Dendritic cell treated with granulocyte-macrophage colony-stimulating factor and Interleukin-4, amounts not matched to agents 40 ng/mL and 50 ng/mL, for 4 days (primary cell): Measurements from ENCODE around the gene GABBR2.

Experiments used
- H3K27ac Mint-ChIP-seq: one replicate; pipeline ENCODE4 v1.8.0; 2022; ENCODE audit warnings: mild to moderate bottlenecking, mixed read lengths
- H3K27me3 Mint-ChIP-seq: one replicate; pipeline ENCODE4 v1.8.0; 2022; ENCODE audit warnings: mild to moderate bottlenecking, mixed read lengths
- H3K36me3 Mint-ChIP-seq: one replicate; pipeline ENCODE4 v1.8.0; 2022; ENCODE audit warnings: low read depth, mixed read lengths
- H3K4me1 Mint-ChIP-seq: one replicate; pipeline ENCODE4 v1.8.0; 2022; ENCODE audit warnings: low read depth, mixed read lengths
- H3K4me3 Mint-ChIP-seq: one replicate; pipeline ENCODE4 v1.8.0; 2022; ENCODE audit warnings: mild to moderate bottlenecking, moderate library complexity, mixed read lengths
- H3K9me3 Mint-ChIP-seq: one replicate; pipeline ENCODE4 v1.8.0; 2022; ENCODE audit warnings: mixed read lengths
- intact Hi-C: fragments of 100-400 bp; cut with micrococcal nuclease; formaldehyde crosslinking; loops from one replicate; pipeline ENCODE4 v1.15.0; 2022

GABBR2 gene

DNA sequence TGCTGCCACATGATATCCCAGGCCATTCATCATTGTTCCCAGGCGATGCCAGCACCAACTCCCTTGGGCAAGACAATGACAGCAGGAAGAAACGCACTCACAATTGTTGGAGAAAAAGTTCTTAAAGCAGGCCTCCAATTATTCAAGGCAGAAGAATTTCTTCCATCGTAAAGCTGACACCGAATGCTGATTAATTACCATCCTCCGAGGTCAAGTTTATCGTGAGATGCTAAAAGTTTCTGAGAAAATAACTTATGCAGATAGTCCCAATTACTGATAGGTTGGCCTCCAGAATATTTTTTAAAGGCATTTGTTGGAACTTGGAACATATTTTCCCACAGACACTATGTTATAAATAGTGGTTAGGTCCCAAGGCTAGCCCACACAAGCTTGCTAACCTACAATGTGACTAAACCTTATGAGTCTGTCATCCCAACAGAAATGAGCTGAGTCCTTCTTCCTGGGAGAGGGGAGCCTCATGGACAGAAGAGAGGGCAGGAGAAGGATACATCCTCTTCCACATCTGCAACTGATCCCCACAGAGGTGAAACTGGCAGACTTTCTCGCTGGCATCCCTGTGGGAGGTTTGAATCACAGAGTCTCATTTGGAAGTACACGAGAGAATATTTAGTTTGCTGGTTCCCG is 250.9 kb downstream of the GABBR2 start:
- Mint-ChIP-seq H3K27ac (no peak overlapping the region), H3K4me3 (no peak overlapping the region), H3K4me1 (no peaks in the 10 kb centered on the region), H3K9me3 (peaks cover 43% of the 10 kb centered on the region), H3K36me3 (no peaks in the 10 kb centered on the region), H3K27me3 (peaks cover 14% of the 10 kb centered on the region)
- intact Hi-C loops = no loop called here

DNA sequence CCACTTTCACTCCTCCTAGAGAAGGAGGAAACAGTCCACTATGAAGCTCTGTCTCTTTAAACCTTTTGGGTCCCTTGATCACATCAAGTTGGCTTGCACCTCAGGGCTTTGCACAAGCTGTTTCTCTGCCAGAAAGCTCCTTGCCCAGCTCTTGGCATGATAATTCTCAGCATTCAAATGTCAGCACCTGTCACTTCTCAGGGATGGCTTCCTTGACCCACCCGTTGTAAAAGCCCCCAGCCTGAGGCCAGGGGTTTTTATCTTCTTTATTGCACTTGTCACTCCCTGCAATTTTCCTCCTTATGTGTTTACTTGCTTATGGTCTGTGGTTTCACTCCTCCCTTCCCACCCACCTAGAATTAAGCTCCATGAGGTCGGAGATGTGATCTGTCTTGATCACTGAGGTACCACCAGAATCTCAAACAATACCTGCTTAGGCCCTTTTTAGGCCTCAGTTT is 252.6 kb downstream of the GABBR2 start:
- H3K36me3 Mint-ChIP-seq = no peaks in the 10 kb centered on the region

DNA sequence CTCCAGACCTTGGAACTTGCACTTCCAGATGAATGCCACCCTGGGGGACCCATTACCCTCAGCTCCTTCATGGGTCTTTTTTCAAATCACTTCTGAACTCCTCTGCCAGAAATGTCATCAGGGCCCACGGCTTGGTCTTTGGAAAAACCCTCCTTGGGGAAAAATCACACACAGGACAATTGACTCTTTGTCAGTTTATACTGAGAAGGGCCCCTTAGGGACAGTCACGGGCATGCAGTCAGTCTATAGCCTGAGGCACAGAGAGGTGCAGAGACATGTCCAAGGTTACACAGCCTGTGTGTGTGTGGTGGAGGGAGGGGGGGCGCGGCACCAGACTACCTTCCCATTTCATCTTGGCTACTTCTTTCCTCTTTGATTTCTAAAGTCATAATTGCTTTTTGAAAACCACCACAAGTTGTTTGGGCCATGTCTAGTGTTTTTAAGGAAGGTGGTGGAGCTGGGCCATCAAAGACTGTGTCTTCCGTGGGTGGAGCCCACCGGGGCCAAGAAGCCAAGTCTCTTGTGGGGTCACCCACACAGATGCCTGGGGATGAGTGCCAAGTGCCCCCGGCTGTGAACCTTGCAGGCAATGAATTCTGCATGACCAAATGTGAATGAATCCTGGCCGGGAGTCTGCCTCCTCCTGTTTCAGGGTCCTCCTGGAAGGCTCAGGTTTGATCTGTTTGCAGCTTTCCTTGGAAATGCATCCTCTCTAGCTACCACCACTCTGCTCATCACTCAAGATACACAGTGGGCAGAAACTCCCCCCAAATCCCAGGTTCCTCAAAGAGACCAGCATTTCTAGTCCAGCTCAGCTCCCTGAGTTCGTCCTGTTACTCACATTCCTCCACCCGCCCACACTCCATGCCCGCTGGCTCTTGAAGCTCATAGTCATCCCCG is 253.2 kb downstream of the GABBR2 start:
- H3K36me3 Mint-ChIP-seq = no peaks in the 10 kb centered on the region
- no peak overlapping the region for H3K27ac Mint-ChIP-seq
- H3K4me3 Mint-ChIP-seq = no peak overlapping the region
- H3K9me3 Mint-ChIP-seq = peaks cover 20% of the 10 kb centered on the region
- no peaks in the 10 kb centered on the region for H3K4me1 Mint-ChIP-seq
- H3K27me3 Mint-ChIP-seq = peaks cover 17% of the 10 kb centered on the region
- intact Hi-C loops = no loop called here

More for the DNA sequence above, 252.6 kb downstream of the GABBR2 start:
- Mint-ChIP-seq H3K4me1 (no peaks in the 10 kb centered on the region), H3K4me3 (no peak overlapping the region), H3K27ac (no peak overlapping the region), H3K9me3 (peaks cover 27% of the 10 kb centered on the region), H3K27me3 (peaks cover 17% of the 10 kb centered on the region)
- intact Hi-C loops = no loop called here

DNA sequence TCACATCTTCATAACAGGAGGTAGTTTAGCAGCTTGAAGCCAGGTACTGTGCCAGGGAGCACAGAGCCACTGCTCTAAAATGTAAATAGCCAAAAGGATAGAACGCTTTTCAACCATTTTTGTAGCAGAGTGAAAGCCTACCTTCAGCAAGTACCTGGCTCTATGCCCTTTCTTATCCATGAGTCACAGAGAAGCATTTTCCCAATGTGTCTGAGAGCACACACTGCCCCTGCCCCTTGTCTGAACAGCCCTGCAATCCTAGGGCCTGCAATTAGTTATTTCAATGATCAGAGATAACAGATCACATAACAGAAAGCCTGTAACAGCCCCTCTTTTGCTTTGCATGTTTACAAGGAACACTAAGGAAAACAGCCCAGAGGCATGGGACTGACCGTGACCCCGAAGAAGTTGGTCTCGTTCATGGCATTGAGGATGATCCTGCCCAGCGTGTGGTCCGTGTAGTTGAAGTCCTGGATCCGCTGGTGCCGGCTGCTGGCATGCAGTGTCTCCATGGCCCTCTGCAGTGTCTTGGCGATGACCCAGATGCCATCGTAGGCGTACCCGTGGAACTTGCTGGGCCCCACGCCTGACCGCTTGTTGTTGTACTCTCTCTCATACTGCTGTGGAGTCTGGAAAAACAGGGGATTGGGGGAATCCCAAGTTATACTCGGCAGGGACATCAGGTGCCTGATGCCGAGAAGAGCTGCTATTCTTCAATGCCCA is 255.0 kb downstream of the GABBR2 start:
- Mint-ChIP-seq H3K4me3 (no peak overlapping the region), H3K27ac (no peak overlapping the region), H3K9me3 (peaks cover 2% of the 10 kb centered on the region), H3K4me1 (no peaks in the 10 kb centered on the region), H3K27me3 (peaks cover 18% of the 10 kb centered on the region), H3K36me3 (no peaks in the 10 kb centered on the region)
- intact Hi-C loops = no loop called here

DNA sequence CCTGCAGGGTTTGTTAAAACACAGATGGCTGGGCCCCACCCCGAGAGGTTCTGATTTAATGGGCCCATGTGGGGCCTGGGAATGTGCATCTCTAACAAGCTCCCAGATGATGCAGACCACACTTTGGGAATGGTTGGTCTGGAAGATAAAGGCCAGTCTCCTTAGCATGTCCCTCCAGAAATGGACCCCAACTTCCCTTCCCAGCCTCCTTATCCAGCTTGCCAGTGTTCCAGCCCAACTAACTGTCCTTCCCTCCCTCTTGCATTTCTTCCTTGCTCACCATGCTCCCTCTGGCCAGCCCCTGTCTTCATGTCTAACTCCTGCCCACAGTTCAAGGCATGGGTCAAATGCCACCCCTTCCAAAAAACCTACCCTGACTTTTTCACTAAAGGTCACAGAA is 257.2 kb downstream of the GABBR2 start:
- H3K36me3 Mint-ChIP-seq = no peaks in the 10 kb centered on the region

DNA sequence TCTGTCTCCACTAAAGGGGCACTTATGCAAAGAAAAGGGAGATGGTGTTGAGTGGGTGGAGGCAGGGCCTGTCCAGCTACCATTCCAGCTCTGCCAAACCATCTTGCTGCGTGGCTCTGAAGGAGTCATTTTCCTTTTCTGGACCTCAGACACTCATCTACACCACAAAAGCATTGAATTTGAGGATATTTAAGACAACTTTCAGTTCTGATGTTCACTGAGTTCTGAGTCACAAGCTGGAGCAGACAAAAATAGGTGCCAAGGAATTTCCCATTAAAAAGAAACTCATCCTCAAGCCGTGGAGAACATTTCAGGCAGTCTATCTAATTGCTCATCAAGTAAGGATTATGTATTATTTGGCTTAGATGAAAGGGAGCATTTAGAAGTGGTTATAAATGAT is 258.2 kb downstream of the GABBR2 start:
- no peak overlapping the region for H3K4me3 Mint-ChIP-seq
- intact Hi-C loops = no loop called here
- no peaks in the 10 kb centered on the region for H3K36me3 Mint-ChIP-seq
- peaks cover 5% of the 10 kb centered on the region for H3K27me3 Mint-ChIP-seq
- no peaks in the 10 kb centered on the region for H3K4me1 Mint-ChIP-seq
- H3K9me3 Mint-ChIP-seq = no peaks in the 10 kb centered on the region
- H3K27ac Mint-ChIP-seq = no peak overlapping the region

More for the DNA sequence above, 257.2 kb downstream of the GABBR2 start:
- Mint-ChIP-seq H3K27ac (no peak overlapping the region), H3K27me3 (peaks cover 14% of the 10 kb centered on the region), H3K9me3 (no peaks in the 10 kb centered on the region), H3K4me1 (no peaks in the 10 kb centered on the region), H3K4me3 (no peak overlapping the region)
- intact Hi-C loops = no loop called here

DNA sequence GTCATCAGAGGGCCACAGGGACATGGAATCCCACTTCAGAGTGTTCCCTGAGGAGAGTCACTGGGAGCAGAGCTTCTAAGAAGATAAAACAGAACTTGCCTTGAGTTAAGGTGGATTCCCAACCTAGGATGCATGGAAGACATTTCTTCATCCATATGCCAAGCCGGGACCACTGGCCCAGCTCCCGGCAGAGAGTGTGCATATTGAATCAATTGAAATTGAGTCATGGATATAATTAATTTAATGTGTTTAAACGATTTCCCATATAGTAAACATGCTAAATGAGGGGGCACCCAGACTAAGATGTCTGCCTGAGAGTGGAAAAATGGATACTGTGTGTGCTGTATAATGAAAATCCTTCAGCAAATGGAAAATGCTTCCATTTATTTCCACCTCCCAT is 258.9 kb downstream of the GABBR2 start:
- H3K36me3 Mint-ChIP-seq = no peaks in the 10 kb centered on the region
- no peaks in the 10 kb centered on the region for H3K9me3 Mint-ChIP-seq
- intact Hi-C loops = no loop called here
- H3K4me1 Mint-ChIP-seq = no peaks in the 10 kb centered on the region
- H3K4me3 Mint-ChIP-seq = no peak overlapping the region
- H3K27me3 Mint-ChIP-seq = peaks cover 9% of the 10 kb centered on the region
- no peak overlapping the region for H3K27ac Mint-ChIP-seq

DNA sequence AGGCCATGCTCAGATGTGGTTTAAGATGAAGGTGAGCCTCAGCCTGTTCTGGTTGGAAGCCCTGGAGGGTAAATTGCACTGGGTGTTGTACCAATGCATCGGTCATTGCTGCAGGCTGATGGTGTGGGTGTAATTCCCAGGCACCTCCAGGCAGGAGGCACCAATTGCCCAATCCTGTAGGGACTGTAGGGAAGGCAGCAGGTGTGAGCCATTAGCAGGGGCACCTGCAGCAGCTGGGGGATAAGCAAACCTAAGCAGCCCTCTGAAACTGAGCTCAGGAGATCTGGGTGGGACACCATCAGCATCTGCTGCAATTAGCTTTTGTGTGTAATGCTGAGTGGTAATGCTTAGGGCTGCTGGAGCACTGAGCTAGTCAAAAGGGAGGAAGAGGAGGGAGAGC is 263.2 kb downstream of the GABBR2 start:
- peaks cover 12% of the 10 kb centered on the region for H3K27me3 Mint-ChIP-seq
- intact Hi-C loops = no loop called here
- no peak overlapping the region for H3K27ac Mint-ChIP-seq

DNA sequence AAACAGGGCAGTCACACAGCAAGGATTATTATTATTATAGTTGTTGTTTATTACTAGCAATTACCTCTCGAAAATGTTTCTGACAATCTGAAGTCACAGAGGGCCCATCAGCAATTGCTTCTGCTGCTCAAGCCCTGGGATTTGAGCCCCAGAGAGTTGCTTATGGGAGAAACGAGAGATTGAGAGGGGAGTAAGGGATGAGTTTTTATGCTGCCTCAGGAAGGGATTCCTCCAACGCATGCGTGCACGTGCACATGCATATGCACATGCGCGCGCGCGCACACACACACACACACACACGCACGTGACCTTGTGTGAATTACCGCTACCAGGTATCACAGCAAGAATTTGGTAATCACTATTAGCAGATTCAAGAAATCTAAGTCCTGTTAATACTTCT is 264.1 kb downstream of the GABBR2 start:
- intact Hi-C loops = no loop called here
- Mint-ChIP-seq H3K4me1 (no peaks in the 10 kb centered on the region), H3K36me3 (no peaks in the 10 kb centered on the region), H3K4me3 (no peak overlapping the region), H3K9me3 (no peaks in the 10 kb centered on the region), H3K27me3 (peaks cover 10% of the 10 kb centered on the region), H3K27ac (no peak overlapping the region)

More for the DNA sequence above, 263.2 kb downstream of the GABBR2 start:
- Mint-ChIP-seq H3K4me3 (no peak overlapping the region), H3K4me1 (no peaks in the 10 kb centered on the region), H3K36me3 (no peaks in the 10 kb centered on the region), H3K9me3 (no peaks in the 10 kb centered on the region)

DNA sequence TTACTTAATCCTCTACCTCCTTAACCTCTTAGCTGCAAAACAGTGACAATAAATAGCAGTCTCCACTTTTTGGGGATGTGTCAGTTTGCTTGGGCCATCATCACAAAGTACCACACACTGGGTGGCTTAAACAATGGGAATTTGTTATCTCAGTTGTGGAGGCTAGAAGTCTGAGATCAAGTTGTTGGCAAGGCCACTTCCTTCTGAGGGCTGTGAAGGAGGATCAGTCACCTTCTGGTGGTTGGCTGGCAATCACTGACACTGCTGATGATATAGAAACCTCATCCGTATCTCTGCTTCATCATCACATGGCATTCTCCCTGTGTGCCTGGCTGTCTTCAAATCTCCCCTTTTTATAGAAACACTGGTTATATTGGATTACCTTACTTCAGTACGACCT is 266.2 kb downstream of the GABBR2 start:
- intact Hi-C loops = no loop called here
- H3K4me3 Mint-ChIP-seq = no peak overlapping the region
- H3K9me3 Mint-ChIP-seq = no peaks in the 10 kb centered on the region
- no peaks in the 10 kb centered on the region for H3K36me3 Mint-ChIP-seq
- H3K27ac Mint-ChIP-seq = no peak overlapping the region
- H3K4me1 Mint-ChIP-seq = no peaks in the 10 kb centered on the region
- H3K27me3 Mint-ChIP-seq = peaks cover 10% of the 10 kb centered on the region

DNA sequence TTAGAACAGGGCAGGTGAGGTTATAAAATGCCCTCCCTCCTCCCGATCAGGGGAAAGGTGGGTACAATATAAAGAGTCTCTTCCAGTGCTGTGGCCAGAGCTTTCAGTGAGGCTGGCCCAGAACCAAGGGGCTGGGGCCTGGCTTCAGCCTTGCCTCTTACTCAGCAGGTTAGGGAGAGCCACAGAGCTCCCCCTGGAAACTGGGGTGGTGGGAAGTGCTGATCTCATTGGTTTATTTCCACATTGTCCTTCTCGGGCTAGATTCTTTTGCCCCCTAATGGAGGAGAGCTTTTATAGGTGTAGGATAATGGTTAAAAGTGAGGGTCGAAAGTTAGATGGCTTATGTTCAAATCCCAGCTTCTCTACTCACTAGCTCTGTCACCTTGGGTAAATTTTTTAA is 266.6 kb downstream of the GABBR2 start:
- no peaks in the 10 kb centered on the region for H3K4me1 Mint-ChIP-seq
- peaks cover 10% of the 10 kb centered on the region for H3K27me3 Mint-ChIP-seq
- H3K9me3 Mint-ChIP-seq = no peaks in the 10 kb centered on the region

DNA sequence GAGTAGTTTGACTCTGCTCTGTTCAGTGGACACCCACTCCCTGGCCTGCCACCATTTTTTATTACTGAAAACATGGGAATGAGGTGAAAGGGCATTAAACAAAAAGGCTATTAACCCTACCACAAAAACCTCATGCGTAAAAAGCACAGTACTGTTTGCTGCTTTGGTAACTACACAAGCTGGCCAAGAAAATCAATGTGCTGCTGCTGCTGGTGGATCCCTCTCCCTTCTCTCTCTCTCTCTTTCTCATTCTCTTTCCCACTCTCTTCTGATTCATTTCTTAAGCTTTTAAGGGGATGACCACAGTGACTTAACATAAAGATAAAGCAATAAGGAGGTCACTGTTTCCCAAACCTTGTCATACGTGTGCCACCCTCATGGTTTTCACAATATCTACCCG is 270.1 kb downstream of the GABBR2 start:
- Mint-ChIP-seq H3K9me3 (no peaks in the 10 kb centered on the region), H3K36me3 (no peaks in the 10 kb centered on the region), H3K27ac (no peak overlapping the region), H3K27me3 (peaks cover 5% of the 10 kb centered on the region), H3K4me1 (no peaks in the 10 kb centered on the region), H3K4me3 (no peak overlapping the region)
- intact Hi-C loops = no loop called here

More for the DNA sequence above, 266.6 kb downstream of the GABBR2 start:
- intact Hi-C loops = no loop called here
- no peaks in the 10 kb centered on the region for H3K36me3 Mint-ChIP-seq
- no peak overlapping the region for H3K4me3 Mint-ChIP-seq
- no peak overlapping the region for H3K27ac Mint-ChIP-seq

DNA sequence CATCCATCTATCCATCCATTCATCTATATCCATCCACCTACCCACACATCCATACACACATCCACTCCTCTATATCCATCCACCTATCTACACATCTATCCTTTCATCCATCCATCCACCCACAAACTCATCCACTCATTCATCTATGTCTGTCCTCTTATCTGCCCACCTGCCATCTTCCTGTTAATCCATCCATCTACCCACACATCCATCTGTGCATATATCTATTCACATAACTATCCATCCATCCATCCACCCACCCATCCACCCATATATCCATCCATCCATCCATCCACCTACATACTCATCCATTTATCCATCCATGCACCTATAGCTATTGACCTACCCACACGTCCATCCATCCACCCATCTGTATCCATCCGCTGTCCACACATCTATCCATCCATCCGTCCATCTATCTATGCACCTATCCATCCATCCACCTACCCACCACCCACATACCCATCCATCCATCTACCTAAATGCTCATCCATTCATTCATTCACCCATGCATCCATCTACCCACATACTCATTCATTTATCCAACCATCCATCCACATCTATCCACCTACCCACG is 271.2 kb downstream of the GABBR2 start:
- Mint-ChIP-seq H3K27ac (no peak overlapping the region), H3K9me3 (no peaks in the 10 kb centered on the region), H3K36me3 (no peaks in the 10 kb centered on the region), H3K27me3 (peaks cover 3% of the 10 kb centered on the region), H3K4me3 (no peak overlapping the region), H3K4me1 (no peaks in the 10 kb centered on the region)
- intact Hi-C loops = no loop called here

DNA sequence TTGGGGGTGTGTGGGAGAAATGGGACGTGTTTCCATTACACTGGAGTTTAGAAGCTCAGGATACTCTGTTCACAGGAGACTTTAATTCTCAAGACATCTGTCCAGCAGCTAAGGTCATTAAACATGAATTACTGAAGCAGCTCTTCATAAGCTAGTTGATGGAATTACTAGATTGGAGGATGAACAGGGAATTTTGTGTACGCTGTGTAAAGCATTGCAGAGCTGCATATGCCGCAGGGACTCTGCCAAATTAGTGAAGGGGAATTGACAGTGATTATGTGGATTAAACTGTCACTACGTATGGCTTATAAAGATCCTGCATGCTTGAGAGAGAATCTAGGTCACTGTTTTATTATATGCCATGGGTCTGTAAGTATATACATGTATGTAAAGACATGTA is 275.8 kb downstream of the GABBR2 start:
- Mint-ChIP-seq H3K36me3 (no peaks in the 10 kb centered on the region), H3K9me3 (peaks cover 7% of the 10 kb centered on the region), H3K27ac (no peak overlapping the region), H3K27me3 (peaks cover 5% of the 10 kb centered on the region), H3K4me1 (peaks cover 20% of the 10 kb centered on the region), H3K4me3 (no peak overlapping the region)
- intact Hi-C loops = no loop called here
